A673 (cell line): ENCODE measurements around the gene LHPP. TPM values are rescaled to one million over a fixed set of nuclear protein-coding genes. Genes with fewer than 3 reads are reported as not detected.

Experiments used
- BruUV-seq: library from RNA; stranded (reverse); fragments of 400-500 nt; replicated peaks from 2 replicates; lab custom pipeline; 2021; lab: Mats Ljungman, UMichigan
- CTCF ChIA-PET: fragments of 300-600 bp; sonication (Branson Sonifier 250); formaldehyde crosslinking; loops from one replicate; lab custom pipeline; 2022; ENCODE audit warnings: antibody characterized with exemption; lab: Charles Lee
- POLR2A ChIA-PET: fragments of 300-600 bp; sonication (Branson Sonifier 250); formaldehyde crosslinking; loops from one replicate; lab custom pipeline; 2022; ENCODE audit warnings: antibody characterized with exemption; ENCODE audit not compliant: low non-redundant PET; lab: Charles Lee
- DNase-seq: peaks from one replicate; pipeline ENCODE4 v3.0.0-alpha.2; 2015; ENCODE audit warnings: low spot score
- H3K27ac ChIP-seq: fragments of 200-600 bp; sonication (generic); 2 replicates; pipeline ENCODE4 v1.5.1; 2016; ENCODE audit warnings: mixed run types, low read depth, mild to moderate bottlenecking, mixed read lengths, antibody characterized with exemption, low read length; ENCODE audit not compliant: poor library complexity, severe bottlenecking
- H3K27me3 ChIP-seq: fragments of 200-600 bp; sonication (generic); replicated peaks from 2 replicates; pipeline ENCODE4 v1.6.1; 2017; ENCODE audit warnings: mixed run types, low read depth, mild to moderate bottlenecking, mixed read lengths, antibody characterized with exemption, low read length; ENCODE audit not compliant: insufficient read depth, poor library complexity
- H3K36me3 ChIP-seq: fragments of 200-600 bp; sonication (generic); 2 replicates; pipeline ENCODE4 v1.6.1; 2016; ENCODE audit warnings: mixed run types, mild to moderate bottlenecking, mixed read lengths, antibody characterized with exemption, low read length; ENCODE audit not compliant: insufficient read depth, poor library complexity, severe bottlenecking
- H3K4me1 ChIP-seq: fragments of 200-600 bp; sonication (generic); 2 replicates; pipeline ENCODE4 v1.6.1; 2017; ENCODE audit warnings: mixed run types, mild to moderate bottlenecking, mixed read lengths, antibody characterized with exemption, low read length; ENCODE audit not compliant: insufficient read depth, poor library complexity, severe bottlenecking
- H3K4me3 ChIP-seq: fragments of 200-600 bp; sonication (generic); 2 replicates; pipeline ENCODE4 v1.5.1; 2016; ENCODE audit warnings: low read depth, mixed run types, mild to moderate bottlenecking, mixed read lengths, low read length; ENCODE audit not compliant: poor library complexity, severe bottlenecking
- H3K9me3 ChIP-seq: fragments of 200-600 bp; sonication (generic); 2 replicates; pipeline ENCODE4 v1.6.1; 2016; ENCODE audit warnings: mixed run types, low read depth, mild to moderate bottlenecking, mixed read lengths, antibody characterized with exemption, low read length; ENCODE audit not compliant: poor library complexity, severe bottlenecking
- CTCF ChIP-seq: fragments of 300-800, 200-600 bp; sonication (generic); conservative IDR thresholded peaks from 2 replicates; pipeline ENCODE4 v1.5.1; 2017; ENCODE audit warnings: low read depth, mild to moderate bottlenecking, antibody characterized with exemption, low read length, moderate library complexity, mixed read lengths
- EZH2 ChIP-seq: fragments of 200-600 bp; sonication (generic); IDR thresholded peaks from 2 replicates; pipeline ENCODE4 v1.6.1; 2017; ENCODE audit warnings: borderline replicate concordance, low read depth, mild to moderate bottlenecking, mixed read lengths, antibody characterized with exemption, low read length; ENCODE audit not compliant: poor library complexity, severe bottlenecking
- intact Hi-C: fragments of 100-400 bp; cut with micrococcal nuclease; formaldehyde crosslinking; loops from one replicate; pipeline ENCODE4 v1.10.0; 2022; ENCODE audit not compliant: unreplicated experiment
- total RNA-seq: library from RNA; stranded (reverse); gene quantifications from 2 replicates; pipeline ENCODE4 v1.2.3, GENCODE V29; 2021

The LHPP gene
- total RNA-seq, 1 experiment from 2014 or later, result 2.3 TPM

DNA sequence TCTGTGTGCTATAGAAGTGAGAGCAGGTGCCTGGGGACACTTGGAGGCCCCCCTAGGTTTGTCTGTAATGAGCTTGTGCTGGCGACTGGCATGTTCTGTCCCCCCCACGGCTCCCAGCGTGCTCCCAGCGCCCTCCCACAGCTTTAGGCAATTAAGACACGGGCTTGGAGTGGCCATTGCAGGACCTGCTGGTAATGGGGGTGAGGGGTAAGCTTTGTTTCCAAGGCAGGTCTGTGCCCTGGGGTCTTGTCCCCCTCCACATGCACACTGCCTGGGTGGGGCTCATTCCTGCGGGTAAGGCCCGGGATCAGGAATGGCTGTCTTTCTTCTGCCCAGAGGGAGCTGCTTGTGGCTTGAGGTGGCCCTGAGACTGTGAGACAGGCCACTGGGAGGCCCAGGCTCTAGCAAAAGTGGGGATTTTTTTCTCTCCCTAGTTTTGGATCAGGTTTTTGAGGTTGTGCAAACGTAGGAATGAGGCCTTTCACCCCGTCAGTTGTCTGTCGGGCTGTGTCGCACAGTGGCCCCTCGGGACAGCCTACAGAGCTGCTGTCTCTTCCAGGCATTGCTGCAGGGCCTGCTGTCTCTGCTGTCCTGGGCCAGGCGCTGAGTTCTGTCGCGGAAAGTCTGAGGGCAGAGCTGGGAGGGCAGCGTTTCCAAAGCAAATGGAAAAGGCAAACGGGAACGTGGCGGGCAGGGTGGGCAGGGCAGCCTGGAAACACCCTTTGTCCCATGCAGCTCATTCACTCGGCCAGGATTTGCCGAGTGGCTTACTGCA lies 107.4 kb downstream of the LHPP start:
- no TSS peak for BruUV-seq
- no peaks in the 10 kb centered on the region for H3K4me1 ChIP-seq
- DNase-seq, result no peak
- H3K4me3 ChIP-seq, result no peak overlapping the region
- no peaks in the 10 kb centered on the region for H3K27me3 ChIP-seq
- H3K36me3 ChIP-seq, result no peaks in the 10 kb centered on the region
- TF ChIP-seq EZH2 (no peak), CTCF (no peak)
- ChIA-PET CTCF (no interaction called here), POLR2A (no interaction called here)
- no peak overlapping the region for H3K27ac ChIP-seq
- no peaks in the 10 kb centered on the region for H3K9me3 ChIP-seq
- intact Hi-C loops, result no loop called here

DNA sequence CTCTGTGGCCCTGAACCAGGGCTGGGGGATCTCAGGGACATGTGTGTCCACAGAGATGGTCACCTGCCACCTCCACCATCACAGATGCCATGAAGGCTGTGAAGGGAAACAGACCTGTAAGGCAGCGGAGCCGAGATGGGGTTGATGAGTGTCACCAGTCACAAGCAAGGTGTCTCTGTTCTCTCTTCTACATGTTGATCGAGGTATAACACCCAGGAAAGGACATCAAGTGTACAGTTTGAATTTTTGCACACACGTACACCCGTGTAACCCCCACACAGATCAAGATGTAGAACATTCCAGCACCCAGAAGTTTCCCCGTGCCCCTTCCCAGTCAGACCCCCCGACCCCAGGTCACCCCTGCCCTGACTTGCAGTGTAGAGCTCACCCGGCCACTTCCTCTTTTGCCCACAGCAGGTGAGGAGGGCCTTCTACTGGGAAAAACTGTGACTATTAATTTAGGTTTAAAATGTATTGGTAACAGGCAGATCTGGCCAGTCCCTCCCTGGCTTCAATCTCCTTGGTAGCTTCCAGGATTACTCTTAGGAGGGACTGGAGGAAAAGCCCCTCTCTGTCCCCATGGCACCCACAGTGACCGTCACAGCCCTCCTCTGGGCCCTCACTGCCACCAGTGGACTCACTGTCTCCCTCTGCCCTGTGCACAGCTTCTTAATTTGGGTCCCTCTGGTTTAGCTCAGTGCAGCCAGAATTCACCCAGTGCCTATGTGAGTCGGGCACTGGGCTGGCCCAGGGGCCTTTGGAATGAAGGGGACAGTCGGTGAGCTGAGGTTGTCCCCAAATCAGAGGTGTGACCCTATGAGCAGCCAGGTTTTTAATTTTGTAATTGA lies 108.2 kb downstream of the LHPP start:
- Histone ChIP-seq H3K4me1 (no peaks in the 10 kb centered on the region), H3K9me3 (no peaks in the 10 kb centered on the region), H3K36me3 (no peaks in the 10 kb centered on the region), H3K4me3 (no peak overlapping the region), H3K27ac (no peak overlapping the region), H3K27me3 (no peaks in the 10 kb centered on the region)
- POLR2A ChIA-PET, result no interaction called here
- TF ChIP-seq CTCF (no peak), EZH2 (no peak)
- no TSS peak for BruUV-seq
- no peak for DNase-seq
- CTCF ChIA-PET, result no interaction called here
- intact Hi-C loops, result no loop called here

DNA sequence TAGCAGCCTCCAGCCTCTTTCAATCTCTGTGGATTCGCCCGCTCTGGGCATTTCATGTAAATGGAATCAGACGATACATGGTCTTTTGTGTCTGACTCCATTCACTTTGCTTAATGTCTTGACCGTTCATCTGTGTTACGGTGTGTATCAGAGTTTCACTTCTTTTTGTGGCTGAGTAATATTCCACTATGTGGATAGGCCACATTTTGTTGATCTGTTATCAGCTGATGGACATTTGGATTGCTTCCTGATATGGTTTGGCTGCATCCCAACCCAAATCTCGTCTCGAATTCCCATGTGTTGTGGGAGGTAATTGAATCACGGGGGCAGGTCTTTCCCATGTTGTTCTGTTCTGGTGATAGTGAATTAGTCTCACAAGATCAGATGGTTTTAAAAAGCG lies 109.0 kb downstream of the LHPP start:
- H3K4me3 ChIP-seq, result no peak overlapping the region
- no peak overlapping the region for H3K27ac ChIP-seq
- DNase-seq, result no peak
- ChIA-PET POLR2A (no interaction called here), CTCF (no interaction called here)
- no peaks in the 10 kb centered on the region for H3K36me3 ChIP-seq
- no peaks in the 10 kb centered on the region for H3K9me3 ChIP-seq
- no TSS peak for BruUV-seq
- no peaks in the 10 kb centered on the region for H3K4me1 ChIP-seq
- TF ChIP-seq EZH2, result no peak
- TF ChIP-seq CTCF, result no peak
- no peaks in the 10 kb centered on the region for H3K27me3 ChIP-seq
- intact Hi-C loops, result no loop called here
